Fibroblast of gingiva (primary cell): Measurements from ENCODE around the gene COL25A1.
"Not testable (repeated sequence)": the region's sequence is repeated elsewhere in the genome, so short reads cannot be mapped to it uniquely, and the experiment has no call there.

ENCODE experiments used
- DNase-seq: peaks from one replicate; pipeline ENCODE4 v3.0.0-alpha.2; 2011; ENCODE audit warnings: low read depth

Gene COL25A1

GRCh38 chr4:108950158-108950915 is 352.1 kb downstream of the COL25A1 start:
- DNase-seq: no peak

DNA sequence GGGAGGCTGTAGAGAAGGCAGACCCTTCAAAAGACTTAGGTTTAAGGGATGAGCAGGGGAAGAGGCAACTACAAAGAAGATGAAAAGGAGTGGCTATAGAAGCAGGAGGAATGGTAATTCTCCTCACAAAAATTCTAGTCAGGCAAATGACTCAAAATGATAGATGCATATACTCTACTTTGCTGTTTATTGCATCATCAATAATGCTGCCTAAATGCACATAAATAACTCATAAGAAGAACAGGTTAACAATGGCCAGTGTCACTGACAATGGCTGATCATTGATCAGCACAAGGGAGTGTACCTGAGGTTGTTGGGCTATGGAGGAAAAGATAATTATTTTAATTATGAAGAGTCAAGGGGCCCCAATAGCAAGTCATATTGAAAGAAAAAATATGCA is 354.9 kb downstream of the COL25A1 start:
- DNase-seq: no peak

- DNase-seq: no peak
These were observed 356.2 kb downstream of the COL25A1 start for GRCh38 chr4:108946237-108946636.

- no peak for DNase-seq
These were observed 358.4 kb downstream of the COL25A1 start for GRCh38 chr4:108943976-108944591.

- no peak for DNase-seq
These were observed 359.1 kb downstream of the COL25A1 start for GRCh38 chr4:108943371-108943770.

DNA sequence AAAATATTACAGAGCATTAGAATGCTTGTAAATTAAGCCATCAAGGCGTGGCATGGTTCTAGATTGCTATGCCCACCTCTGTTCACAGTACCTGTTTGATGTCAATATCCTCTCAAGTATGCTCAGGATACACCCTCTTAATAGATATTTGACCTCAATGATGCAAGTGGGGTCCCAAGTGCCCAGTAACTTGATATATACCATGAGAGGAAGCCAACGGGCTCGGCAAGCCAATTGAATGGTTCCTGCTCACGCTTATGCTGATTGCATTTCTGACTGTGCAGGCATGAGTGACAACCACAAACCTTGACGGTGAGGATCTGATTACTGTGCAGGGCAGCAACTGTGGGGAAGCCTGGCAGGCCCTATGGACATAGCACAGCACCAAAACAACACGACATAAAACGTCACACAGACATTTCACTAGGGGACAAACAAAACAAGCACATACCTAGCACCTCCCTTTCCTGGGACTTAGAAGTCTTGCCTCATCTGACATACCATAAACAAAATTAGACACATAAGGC is 360.5 kb downstream of the COL25A1 start:
- DNase-seq: no peak

GRCh38 chr4:108940634-108941033 is 361.8 kb downstream of the COL25A1 start:
- DNase-seq: no peak

DNA sequence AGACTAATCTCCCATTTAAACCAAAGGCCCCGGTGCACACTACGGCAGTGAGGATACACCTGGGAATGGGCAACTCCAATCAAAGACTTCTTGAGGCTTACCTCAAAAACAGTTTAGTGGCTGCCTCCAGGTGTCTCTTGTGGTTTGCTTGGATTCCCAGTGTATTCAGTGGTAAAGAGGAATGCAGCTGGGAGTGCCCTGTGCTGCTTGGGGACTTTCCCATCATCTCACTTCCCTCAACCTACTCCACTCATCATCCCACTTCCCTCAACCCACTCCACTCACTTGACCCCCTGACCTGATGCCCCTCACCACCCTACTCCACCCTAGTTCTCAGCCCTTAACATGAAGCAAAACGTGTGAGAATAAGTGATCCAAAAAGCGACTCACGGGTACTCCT is 362.3 kb downstream of the COL25A1 start:
- no peak for DNase-seq

DNA sequence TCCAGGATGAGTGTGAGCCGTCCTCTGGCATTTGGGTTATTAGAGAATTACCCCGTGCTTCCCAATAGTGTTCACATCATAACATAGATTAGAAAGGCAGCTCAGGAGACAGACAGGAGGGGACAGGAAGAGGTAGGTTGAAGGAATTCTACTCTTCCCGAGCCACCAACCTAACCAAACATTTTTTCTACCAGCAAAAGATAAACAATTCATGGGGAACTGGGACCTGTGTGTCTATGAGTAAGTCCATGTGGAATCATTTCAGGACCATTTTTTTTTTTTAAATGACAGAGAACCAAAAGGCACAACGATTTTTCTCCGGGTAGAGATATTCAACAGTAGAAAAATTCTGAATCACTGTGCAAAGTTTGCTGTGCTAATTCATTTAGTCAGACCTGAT is 365.4 kb downstream of the COL25A1 start:
- no peak for DNase-seq

GRCh38 chr4:108933925-108934324 is 368.5 kb downstream of the COL25A1 start:
- DNase-seq: not testable (repeated sequence)

DNA sequence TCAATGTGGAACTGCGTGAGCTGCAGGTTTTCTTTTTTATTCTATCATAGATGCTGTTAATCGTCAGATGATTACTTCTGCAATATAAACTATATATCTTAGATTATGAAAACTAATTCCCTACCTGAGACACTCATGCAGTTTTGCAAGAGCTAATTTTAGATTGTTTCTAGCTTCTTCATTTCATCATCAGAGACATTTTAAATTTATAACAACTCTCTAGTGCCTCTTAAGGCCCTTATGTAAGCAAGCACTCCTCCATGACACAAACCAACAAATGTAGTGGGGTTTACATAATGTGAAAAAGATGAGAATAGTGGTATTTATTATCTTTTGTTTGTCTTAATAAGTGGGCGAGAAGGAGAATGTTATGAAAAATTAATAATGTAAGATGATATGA is 369.4 kb downstream of the COL25A1 start:
- no peak for DNase-seq

GRCh38 chr4:108931926-108932325 is 370.5 kb downstream of the COL25A1 start:
- DNase-seq: no peak

DNA sequence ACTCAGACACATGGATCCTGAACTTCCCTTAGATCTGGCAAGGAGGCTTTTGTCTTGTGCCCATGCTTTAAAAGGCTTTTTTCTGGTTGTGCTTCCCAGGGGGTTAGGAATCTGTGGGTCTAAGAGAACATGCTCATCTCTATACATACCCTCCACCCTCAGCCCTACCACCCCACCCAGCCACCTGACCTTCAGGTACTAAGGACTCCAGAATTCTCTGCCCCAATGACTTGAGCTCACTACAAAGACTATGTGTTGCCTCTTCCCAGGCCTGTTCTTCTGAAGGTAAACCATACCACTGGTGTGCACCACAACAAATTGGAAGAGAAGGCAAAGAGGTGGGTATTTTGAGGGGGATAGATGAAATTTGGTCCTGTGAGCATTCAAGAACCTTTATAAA is 372.3 kb downstream of the COL25A1 start:
- DNase-seq: no peak

DNA sequence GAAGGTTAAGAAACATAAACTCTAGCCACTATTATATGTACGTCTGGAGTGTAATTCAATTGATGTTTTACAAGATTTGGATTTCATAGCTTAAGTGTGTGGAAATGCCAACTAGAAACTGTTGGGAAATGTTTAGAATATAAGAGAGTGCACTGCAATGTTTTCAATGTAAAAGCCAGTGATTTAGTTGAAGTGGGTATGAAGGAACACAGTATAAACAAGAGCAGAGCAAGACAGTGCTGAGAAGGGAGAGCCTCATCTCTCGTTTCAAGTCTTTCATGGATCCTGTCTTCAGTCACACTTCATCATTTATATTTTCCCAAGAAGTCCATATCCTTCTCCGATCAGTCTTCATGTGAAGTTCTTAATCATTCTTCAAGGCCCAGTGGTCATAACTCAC is 375.7 kb downstream of the COL25A1 start:
- DNase-seq: no peak

DNA sequence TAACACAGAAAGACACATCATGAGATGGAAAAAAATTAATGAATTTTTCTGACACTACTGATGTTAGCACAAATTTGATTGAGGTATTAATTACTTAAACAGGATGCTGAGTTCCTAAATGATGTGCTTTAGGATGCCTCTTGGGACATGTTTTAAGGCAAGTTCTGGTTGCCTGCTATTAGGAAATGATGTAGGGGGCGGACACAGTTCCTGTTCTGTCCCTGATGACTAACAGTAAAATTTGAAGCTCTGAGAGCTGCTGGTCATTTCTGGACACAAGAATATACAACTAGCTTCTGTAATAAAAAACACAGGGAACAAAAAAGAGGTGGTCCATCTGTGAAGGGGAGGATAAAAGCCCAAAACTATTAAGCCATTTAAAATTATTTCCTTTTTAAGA is 376.4 kb downstream of the COL25A1 start:
- DNase-seq: peak; percentile 17

- DNase-seq: no peak
These were observed 380.3 kb downstream of the COL25A1 start for GRCh38 chr4:108922191-108922590.

DNA sequence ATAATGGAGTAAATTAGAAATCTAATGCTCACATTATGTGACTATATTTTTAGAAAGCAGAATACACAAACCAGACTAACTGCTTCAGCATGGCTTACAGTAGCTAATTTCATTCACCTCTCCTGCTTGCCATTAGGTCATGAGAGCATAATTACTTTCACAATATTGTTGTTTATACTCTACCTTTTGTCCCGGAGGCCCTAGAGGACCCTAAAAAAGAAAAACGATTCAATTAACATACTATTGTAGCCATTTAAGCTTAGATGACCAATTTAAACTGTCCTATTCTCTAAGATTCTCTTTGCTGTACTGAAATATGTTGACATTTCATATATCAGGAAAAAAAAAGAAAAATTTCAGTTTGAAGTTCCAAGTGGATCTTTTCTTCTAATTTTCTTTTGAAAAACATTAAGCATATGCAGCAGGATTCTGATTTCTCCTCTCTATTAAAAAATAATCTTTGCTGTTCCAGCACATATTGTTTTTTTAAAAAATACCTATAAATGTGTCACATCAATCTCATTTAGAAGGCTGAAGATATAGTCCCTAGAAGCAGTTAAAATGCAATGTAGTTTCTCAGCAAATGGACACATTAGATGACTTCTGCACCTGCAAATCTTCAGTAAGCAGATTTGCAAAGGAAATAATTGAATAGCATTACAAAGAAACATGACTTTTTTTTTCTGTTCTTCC is 381.9 kb downstream of the COL25A1 start:
- DNase-seq: no peak

DNA sequence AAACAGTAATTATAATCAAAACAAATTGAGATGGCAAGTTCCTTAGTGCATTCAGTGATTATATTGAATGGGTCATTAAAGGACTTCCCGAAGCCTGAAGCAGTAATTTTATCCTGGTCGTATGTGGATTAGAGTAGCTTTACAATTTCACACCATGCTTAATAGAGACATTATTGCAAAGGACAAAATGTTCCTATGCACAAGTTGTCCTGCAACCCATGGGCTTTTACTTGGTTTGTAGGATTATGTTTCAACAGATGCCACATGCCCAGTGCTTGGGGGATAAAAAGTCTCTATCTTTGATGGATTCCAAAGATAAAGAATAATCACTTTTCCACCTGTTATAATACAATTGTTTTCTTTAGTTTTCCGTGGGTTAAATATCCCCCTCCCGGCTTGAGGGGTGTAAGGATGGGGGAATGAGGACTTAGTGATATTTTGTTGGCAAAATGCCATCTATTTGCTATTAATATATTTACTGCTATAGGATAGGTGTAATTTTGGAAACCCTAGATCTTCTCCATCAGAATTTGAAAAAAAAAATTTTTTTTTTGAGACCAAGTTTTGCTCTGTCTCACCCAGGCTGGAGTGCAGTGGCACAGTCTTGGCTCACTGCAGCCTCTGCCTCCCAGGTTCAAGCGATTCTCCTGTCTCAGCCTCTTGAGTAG is 383.1 kb downstream of the COL25A1 start:
- no peak for DNase-seq

GRCh38 chr4:108917255-108917654 is 385.2 kb downstream of the COL25A1 start:
- no peak for DNase-seq

- no peak for DNase-seq
These were observed 385.8 kb downstream of the COL25A1 start for GRCh38 chr4:108916638-108917037.

DNA sequence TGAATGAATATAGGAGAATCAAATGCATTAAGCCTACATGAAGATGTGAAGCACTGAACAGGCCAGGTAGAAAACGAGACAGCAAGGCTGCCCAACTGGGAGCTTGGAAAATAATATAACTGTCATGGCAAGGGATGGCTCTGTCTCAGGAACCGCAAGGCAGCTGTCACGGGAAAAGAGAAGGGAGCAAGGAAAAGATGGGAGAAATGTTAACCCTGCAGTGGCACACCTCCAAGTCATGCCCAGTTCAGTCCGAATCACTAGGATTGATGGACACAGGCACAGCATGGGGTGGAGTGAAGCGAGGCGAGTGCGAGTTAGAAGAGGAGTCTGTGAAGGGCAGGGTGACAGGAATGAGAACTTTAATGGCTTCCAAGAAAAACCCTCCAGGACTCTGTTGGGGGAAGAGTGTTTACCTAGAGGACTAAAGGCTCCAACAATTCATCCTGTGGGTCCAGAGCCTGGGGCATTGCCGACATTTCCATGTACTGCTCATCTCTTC is 395.5 kb downstream of the COL25A1 start:
- DNase-seq: no peak

GRCh38 chr4:108906006-108906405 is 396.5 kb downstream of the COL25A1 start:
- no peak for DNase-seq
